PC-3 (cell line): ENCODE results near the gene SH3BGR.

Source experiments
- CTCF ChIP-seq: fragments of 300-600 bp; sonication (generic); conservative IDR thresholded peaks from 2 replicates; pipeline ENCODE4 v1.5.1; 2017; ENCODE audit warnings: antibody characterized with exemption, low read depth, mild to moderate bottlenecking, low read length
- EZH2 ChIP-seq: fragments of 300-600 bp; sonication (generic); IDR thresholded peaks from one replicate; pipeline ENCODE4 v1.6.1; 2017; ENCODE audit warnings: antibody characterized with exemption, mild to moderate bottlenecking, low read length; ENCODE audit not compliant: unreplicated experiment

- no peak for TF ChIP-seq CTCF
- no peak for TF ChIP-seq EZH2
These were observed 71.6 kb downstream of the SH3BGR start for GRCh38 chr21:39523399-39523798.
